Activated CD8-positive, alpha-beta T cell treated with anti-CD3 and anti-CD28 coated beads for 36 hours (primary cell): ENCODE data around the gene MEOX1. TPM values are rescaled to one million over a fixed set of nuclear protein-coding genes. Genes with fewer than 3 reads are reported as not detected.

Experiments
- ATAC-seq: fragments of 200-7000 bp; cut with Tn5 transposase; one replicate; pipeline ENCODE4 v1.10.0; 2021; ENCODE audit warnings: mild to moderate bottlenecking, moderate library complexity
- CTCF ChIA-PET: fragments of 350-600 bp; sonication (Branson Sonifier 250); formaldehyde crosslinking; loops from one replicate; lab custom pipeline; 2021; ENCODE audit warnings: antibody characterized with exemption; lab: Charles Lee
- POLR2A ChIA-PET: fragments of 350-600 bp; sonication (Branson Sonifier 250); formaldehyde crosslinking; loops from one replicate; lab custom pipeline; 2021; ENCODE audit warnings: antibody characterized with exemption; lab: Charles Lee
- DNase-seq: peaks from one replicate; pipeline ENCODE4 v3.0.0-alpha.2; 2020
- H3K27ac Mint-ChIP-seq: one replicate; pipeline ENCODE4 v1.8.0; 2021; ENCODE audit warnings: mild to moderate bottlenecking, mixed read lengths
- H3K27me3 Mint-ChIP-seq: one replicate; pipeline ENCODE4 v1.8.0; 2021; ENCODE audit warnings: mixed read lengths
- H3K36me3 Mint-ChIP-seq: one replicate; pipeline ENCODE4 v1.8.0; 2021; ENCODE audit warnings: low read depth, mixed read lengths
- H3K4me1 Mint-ChIP-seq: one replicate; pipeline ENCODE4 v1.8.0; 2021; ENCODE audit warnings: low read depth, mixed read lengths
- H3K4me3 Mint-ChIP-seq: one replicate; pipeline ENCODE4 v1.8.0; 2021; ENCODE audit warnings: mild to moderate bottlenecking, moderate library complexity, mixed read lengths
- H3K9me3 Mint-ChIP-seq: one replicate; pipeline ENCODE4 v1.8.0; 2021; ENCODE audit warnings: mixed read lengths
- intact Hi-C: fragments of 100-400 bp; cut with micrococcal nuclease; formaldehyde crosslinking; loops from one replicate; pipeline ENCODE4 v1.10.0; 2022
- total RNA-seq, 2 experiments: library from RNA; stranded (reverse); gene quantifications; one replicate each; pipeline ENCODE4 v1.2.3, GENCODE V29; 2021
- TF ChIP-seq, protein P1 (sequence below): fragments of 200-600 bp; IDR thresholded peaks from one replicate; pipeline ENCODE4 v1.8.0; 2022; ENCODE audit warnings: antibody characterized with exemption, mild to moderate bottlenecking

MEOX1 gene
- total RNA-seq, 2 experiments from 2014 or later = 0.45 to 0.47 TPM

DNA sequence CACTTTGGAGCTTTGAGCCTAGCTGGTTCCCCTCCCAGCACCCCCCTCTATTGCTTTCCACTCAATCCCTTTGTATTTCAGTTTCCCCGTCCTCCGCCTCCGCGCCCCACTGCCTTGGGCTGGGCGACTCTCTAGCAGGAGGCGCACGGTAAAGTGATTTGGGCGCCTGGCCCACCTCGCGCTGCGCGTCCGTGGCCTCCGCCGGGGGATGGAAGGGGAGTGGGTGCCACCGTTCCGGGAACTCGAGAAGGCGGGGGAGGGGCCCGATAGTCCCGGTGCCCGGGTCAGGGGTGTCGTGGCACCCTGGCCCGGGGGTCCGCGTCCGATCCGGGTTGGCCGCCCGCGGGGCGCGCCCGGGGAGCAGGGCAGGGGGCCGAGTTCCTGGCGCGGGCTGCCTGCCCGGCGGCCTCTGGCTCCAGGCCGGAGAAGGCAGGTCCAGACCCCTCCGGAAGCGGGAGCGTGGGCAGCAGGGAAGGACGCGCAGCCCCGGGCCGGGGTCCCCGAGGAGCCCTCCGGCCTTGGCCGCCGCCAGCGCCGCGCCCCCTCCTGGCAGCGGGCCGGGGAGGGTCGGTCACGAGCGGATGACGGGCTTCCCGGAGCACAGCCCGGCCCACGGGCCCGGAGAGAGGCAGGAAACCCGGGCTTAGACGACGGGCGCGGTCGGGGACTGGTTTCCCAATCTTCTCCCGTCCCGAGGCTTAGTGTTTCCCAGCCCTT is 15.8 kb downstream of the MEOX1 start:
- Mint-ChIP-seq H3K4me3 (no peak overlapping the region), H3K36me3 (no peaks in the 10 kb centered on the region), H3K27ac (no peak overlapping the region), H3K9me3 (no peaks in the 10 kb centered on the region), H3K4me1 (peaks cover 9% of the 10 kb centered on the region), H3K27me3 (peaks cover 19% of the 10 kb centered on the region)
- intact Hi-C loops = no loop called here
- peak; percentile 12 for DNase-seq
- ChIA-PET POLR2A (no interaction called here), CTCF (no interaction called here)
- TF ChIP-seq, protein P1, sequence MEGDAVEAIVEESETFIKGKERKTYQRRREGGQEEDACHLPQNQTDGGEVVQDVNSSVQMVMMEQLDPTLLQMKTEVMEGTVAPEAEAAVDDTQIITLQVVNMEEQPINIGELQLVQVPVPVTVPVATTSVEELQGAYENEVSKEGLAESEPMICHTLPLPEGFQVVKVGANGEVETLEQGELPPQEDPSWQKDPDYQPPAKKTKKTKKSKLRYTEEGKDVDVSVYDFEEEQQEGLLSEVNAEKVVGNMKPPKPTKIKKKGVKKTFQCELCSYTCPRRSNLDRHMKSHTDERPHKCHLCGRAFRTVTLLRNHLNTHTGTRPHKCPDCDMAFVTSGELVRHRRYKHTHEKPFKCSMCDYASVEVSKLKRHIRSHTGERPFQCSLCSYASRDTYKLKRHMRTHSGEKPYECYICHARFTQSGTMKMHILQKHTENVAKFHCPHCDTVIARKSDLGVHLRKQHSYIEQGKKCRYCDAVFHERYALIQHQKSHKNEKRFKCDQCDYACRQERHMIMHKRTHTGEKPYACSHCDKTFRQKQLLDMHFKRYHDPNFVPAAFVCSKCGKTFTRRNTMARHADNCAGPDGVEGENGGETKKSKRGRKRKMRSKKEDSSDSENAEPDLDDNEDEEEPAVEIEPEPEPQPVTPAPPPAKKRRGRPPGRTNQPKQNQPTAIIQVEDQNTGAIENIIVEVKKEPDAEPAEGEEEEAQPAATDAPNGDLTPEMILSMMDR = no peak
- peak; percentile 37 for ATAC-seq

DNA sequence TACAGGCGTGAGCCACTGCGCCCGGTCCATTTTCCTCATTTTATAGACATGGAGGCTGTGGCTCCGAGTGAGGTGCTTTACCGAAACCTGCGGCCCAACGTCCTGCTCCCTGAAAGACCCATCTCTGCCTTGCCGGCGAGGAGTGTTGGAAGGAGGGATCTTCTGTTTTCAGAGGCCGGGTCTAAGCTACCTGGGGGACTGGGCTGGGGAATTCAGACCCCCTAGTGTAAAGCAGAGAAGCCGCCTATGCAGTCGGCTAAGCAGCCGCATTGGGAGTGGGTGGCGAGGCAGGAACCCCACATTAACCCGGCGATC is 16.3 kb downstream of the MEOX1 start:
- Mint-ChIP-seq H3K36me3 (no peaks in the 10 kb centered on the region), H3K9me3 (no peaks in the 10 kb centered on the region), H3K27me3 (peaks cover 19% of the 10 kb centered on the region), H3K27ac (no peak overlapping the region), H3K4me3 (no peak overlapping the region), H3K4me1 (peaks cover 13% of the 10 kb centered on the region)
- no peak for ATAC-seq
- POLR2A ChIA-PET = no interaction called here
- TF ChIP-seq, protein P1 = no peak
- no peak for DNase-seq
- intact Hi-C loops = no loop called here
- CTCF ChIA-PET = no interaction called here

DNA sequence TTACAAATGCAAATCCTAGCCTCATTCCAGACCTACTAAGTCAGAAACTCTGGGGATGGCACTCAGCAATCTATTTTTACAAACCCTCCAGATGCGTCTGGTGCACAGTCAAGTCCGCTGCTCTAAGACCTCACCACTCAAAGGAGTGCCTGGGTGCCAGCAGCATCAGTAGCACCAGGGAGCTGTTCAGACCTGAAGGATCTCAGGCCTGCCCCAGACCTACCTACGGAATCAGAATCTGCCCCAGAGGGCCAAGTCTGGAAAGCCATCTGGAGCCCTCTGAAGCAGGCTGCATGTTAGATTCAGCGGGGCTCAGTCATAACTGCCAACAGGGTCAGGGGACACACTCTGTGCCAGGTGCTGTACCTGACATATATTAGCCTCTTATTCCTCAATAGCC is 17.6 kb downstream of the MEOX1 start:
- TF ChIP-seq, protein P1 = no peak
- H3K36me3 Mint-ChIP-seq = no peaks in the 10 kb centered on the region
- DNase-seq (no peak), ATAC-seq (no peak)
- H3K4me3 Mint-ChIP-seq = no peak overlapping the region
- H3K4me1 Mint-ChIP-seq = peaks cover 15% of the 10 kb centered on the region
- H3K27ac Mint-ChIP-seq = no peak overlapping the region
- H3K9me3 Mint-ChIP-seq = no peaks in the 10 kb centered on the region
- H3K27me3 Mint-ChIP-seq = peaks cover 19% of the 10 kb centered on the region
- intact Hi-C loops = no loop called here
- ChIA-PET POLR2A (no interaction called here), CTCF (interaction anchor here (1.8 to 2.8 kb wide), 2 partner anchors 67 to 122 kb away, joined by 4 to 9 read pairs; no protein-coding TSS in a partner anchor)

DNA sequence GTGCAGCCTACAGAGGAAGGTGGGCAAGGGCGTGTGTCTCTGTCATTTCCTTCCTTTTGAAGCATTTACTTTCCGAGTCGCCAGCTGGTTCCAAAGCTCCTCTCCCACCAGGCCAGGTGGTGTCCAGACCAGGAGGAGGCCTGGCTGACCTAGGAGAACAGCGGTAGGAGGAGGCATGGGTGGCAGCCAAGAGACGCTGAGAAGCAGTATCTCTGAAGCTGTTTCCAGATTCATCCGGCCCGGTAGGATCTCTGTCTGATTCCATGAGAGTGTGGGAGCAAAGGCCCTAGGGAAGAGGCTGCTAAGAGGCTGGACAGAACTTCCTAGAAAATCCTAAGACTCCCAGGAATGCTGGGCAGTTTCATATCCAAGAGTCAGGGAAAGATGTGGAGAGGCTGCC is 20.3 kb downstream of the MEOX1 start:
- Mint-ChIP-seq H3K9me3 (no peaks in the 10 kb centered on the region), H3K27ac (no peak overlapping the region), H3K36me3 (no peaks in the 10 kb centered on the region), H3K27me3 (peaks cover 11% of the 10 kb centered on the region), H3K4me1 (peaks cover 15% of the 10 kb centered on the region), H3K4me3 (no peak overlapping the region)
- intact Hi-C loops = no loop called here
- CTCF ChIA-PET = interaction anchor here (1.5 kb wide), 2 partner anchors 32 to 64 kb away, joined by 5 to 8 read pairs; no protein-coding TSS in a partner anchor
- TF ChIP-seq, protein P1 = no peak
- POLR2A ChIA-PET = no interaction called here
- no peak for ATAC-seq
- DNase-seq = no peak

DNA sequence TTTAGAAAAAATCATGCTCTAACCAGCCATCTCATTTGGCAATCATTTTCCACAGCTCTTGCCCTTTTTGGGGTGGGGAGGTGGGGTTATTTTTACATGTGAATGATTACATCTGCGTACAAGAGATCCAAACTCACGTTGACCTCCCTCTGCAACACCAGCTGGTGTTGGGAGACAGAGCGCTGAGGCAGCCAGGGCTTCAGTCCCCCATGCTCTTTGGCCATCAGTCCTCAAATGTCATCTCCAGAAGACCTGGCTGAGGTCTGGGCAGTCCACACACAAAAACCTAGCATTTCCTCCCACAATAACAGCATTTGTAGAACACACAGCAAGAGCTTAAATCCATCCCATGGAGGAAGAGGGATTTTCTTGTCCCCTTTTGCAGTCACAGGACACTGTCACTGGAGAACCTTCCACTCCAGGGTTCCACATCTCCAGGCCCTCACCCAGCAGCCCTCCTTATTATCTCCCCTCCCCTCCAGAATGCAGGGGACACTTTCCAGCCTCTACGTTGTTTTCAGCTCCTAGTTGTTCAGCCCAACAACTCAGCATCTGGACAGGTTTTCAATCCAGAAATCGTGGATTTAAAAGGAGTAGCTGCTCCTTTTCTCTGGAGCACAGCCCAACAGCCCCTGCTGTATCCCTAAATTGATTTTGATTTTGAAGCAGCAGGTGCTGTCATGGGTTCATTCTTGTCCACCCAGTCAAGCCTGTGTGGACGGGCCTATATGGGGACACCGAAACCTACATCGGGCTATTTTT is 21.1 kb downstream of the MEOX1 start:
- H3K27me3 Mint-ChIP-seq = peaks cover 8% of the 10 kb centered on the region
- DNase-seq = no peak
- H3K4me1 Mint-ChIP-seq = peaks cover 15% of the 10 kb centered on the region
- no peak overlapping the region for H3K27ac Mint-ChIP-seq
- ChIA-PET POLR2A (no interaction called here), CTCF (interaction anchor here (0.9 to 1.5 kb wide), 4 partner anchors 33 to 65 kb away, joined by 4 to 8 read pairs (median 6); no protein-coding TSS in a partner anchor)
- H3K9me3 Mint-ChIP-seq = no peaks in the 10 kb centered on the region
- intact Hi-C loops = no loop called here
- TF ChIP-seq, protein P1 = no peak
- no peak overlapping the region for H3K4me3 Mint-ChIP-seq
- no peak for ATAC-seq
- no peaks in the 10 kb centered on the region for H3K36me3 Mint-ChIP-seq
